Nephron progenitor cell (in vitro differentiated cells): Measurements from ENCODE around the gene CGB8.
"Not testable (repeated sequence)": the region's sequence is repeated elsewhere in the genome, so short reads cannot be mapped to it uniquely, and the experiment has no call there.

Source experiments
- DNase-seq: peaks from one replicate; pipeline ENCODE4 v3.0.0; 2021
- H3K27ac Mint-ChIP-seq: 2 replicates; pipeline ENCODE4 v1.8.0; 2021; ENCODE audit warnings: mild to moderate bottlenecking, moderate library complexity, mixed read lengths
- H3K27me3 Mint-ChIP-seq: 2 replicates; pipeline ENCODE4 v1.8.0; 2021; ENCODE audit warnings: mild to moderate bottlenecking, low read depth, mixed read lengths; ENCODE audit not compliant: poor library complexity
- H3K36me3 Mint-ChIP-seq: 2 replicates; pipeline ENCODE4 v1.8.0; 2021; ENCODE audit warnings: low read depth, mixed read lengths
- H3K4me1 Mint-ChIP-seq: 2 replicates; pipeline ENCODE4 v1.8.0; 2021; ENCODE audit warnings: mixed read lengths
- H3K4me3 Mint-ChIP-seq: 2 replicates; pipeline ENCODE4 v1.8.0; 2021; ENCODE audit warnings: mild to moderate bottlenecking, moderate library complexity, mixed read lengths
- H3K9me3 Mint-ChIP-seq: 2 replicates; pipeline ENCODE4 v1.8.0; 2021; ENCODE audit warnings: mild to moderate bottlenecking, moderate library complexity, mixed read lengths
- CTCF ChIP-seq: fragments of 200-600 bp; sonication (generic); IDR thresholded peaks from 2 replicates; pipeline ENCODE4 v1.5.0; 2021; ENCODE audit warnings: antibody characterized with exemption

Gene CGB8

DNA sequence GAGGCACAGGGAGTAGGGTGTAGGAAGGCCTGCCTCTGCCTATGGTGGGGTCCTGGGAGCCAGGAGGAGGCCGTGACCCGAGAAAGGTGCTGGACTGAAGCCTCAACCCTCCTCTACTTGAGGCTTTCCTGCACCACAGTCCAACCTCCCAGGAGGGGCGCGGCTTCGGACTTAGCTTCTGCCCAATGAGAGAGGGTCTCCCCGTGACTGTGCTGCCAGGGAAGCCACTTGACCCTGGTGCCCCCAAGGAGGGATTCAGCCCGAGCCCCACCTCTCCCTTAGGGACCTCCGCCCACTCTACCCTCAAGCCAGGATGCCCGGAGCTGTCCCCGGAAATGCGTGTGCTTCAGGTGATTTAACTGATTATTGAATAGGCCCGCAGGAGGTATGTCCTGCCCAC is at the start of gene CGB8:
TSS of gene CGB8 (minus strand) at position 101 of the 400 bp plus-strand sequence. CDS start 372 bp downstream, outside the sequence.
- H3K4me3 Mint-ChIP-seq: not testable (repeated sequence)

GRCh38 chr19:49097453-49098288 is 48.8 kb upstream of the CGB8 start:
- peak overlapping the region; percentile 93 for H3K27ac Mint-ChIP-seq

More for the DNA sequence above, at the start of gene CGB8:
- H3K4me1 Mint-ChIP-seq, DNase-seq, H3K9me3 Mint-ChIP-seq, H3K36me3 Mint-ChIP-seq: not testable (repeated sequence)
- H3K27ac Mint-ChIP-seq: peak within 1 kb of the TSS; percentile 55
- H3K27me3 Mint-ChIP-seq: peaks cover 18% of the 10 kb centered on the region

GRCh38 chr19:49094505-49095482 is 45.9 kb upstream of the CGB8 start:
- Mint-ChIP-seq H3K36me3 (peaks cover 79% of the 10 kb centered on the region), H3K4me3 (no peak overlapping the region), H3K9me3 (no peaks in the 10 kb centered on the region), H3K4me1 (peaks cover 20% of the 10 kb centered on the region), H3K27me3 (no peaks in the 10 kb centered on the region), H3K27ac (peak overlapping the region; percentile 64)
- TF ChIP-seq CTCF: no peak
- no peak for DNase-seq

More at GRCh38 chr19:49097453-49098288, 48.8 kb upstream of the CGB8 start:
- Mint-ChIP-seq H3K4me3 (no peak overlapping the region), H3K36me3 (peaks cover 65% of the 10 kb centered on the region), H3K4me1 (peaks cover 36% of the 10 kb centered on the region), H3K27me3 (peaks cover 5% of the 10 kb centered on the region), H3K9me3 (no peaks in the 10 kb centered on the region)
- peak; percentile 99 for TF ChIP-seq CTCF
- DNase-seq: peak; percentile 81

- no peak for DNase-seq
- Mint-ChIP-seq H3K27ac (no peak overlapping the region), H3K36me3 (peaks cover 77% of the 10 kb centered on the region), H3K4me3 (no peak overlapping the region), H3K27me3 (no peaks in the 10 kb centered on the region), H3K9me3 (no peaks in the 10 kb centered on the region), H3K4me1 (peaks cover 19% of the 10 kb centered on the region)
- TF ChIP-seq CTCF: no peak
Observed at GRCh38 chr19:49092686-49093085, 43.8 kb upstream of the CGB8 start.

DNA sequence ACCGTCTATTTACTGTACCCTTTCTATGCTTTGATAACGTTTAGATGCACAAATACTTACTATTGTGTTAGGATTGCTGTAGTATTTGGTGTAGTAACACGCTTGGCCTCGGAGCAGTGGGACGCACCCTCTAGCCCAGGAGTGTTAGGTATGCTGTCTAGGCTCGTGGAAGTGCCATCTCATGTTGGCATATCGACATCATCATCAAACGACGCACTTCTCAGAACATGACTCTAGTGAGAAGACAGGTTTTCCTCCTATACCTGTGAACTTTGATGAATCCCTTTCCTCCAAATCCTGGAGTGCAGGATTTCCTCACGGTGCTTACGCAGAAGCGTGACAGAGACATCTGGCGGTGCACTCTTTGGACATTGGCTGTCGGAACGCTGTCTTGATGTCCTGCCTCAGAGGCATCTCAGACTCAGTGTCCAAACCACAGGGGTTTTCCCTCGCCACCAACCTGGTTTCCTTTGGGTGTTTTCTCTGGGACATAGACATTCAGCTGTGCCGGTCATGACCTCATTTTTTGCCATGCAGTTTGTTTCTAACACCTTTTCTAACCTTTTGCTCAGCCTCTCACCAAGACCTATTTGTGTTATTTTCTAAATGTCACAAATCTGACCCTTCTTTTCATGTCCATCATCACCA is 42.6 kb upstream of the CGB8 start:
- Mint-ChIP-seq H3K4me1 (peaks cover 24% of the 10 kb centered on the region), H3K27me3 (no peaks in the 10 kb centered on the region), H3K4me3 (no peak overlapping the region), H3K27ac (peak overlapping the region; percentile 74), H3K9me3 (no peaks in the 10 kb centered on the region), H3K36me3 (peaks cover 74% of the 10 kb centered on the region)
- TF ChIP-seq CTCF: no peak
- DNase-seq: no peak
